ENCODE measurements around the gene AKNAD1. TPM values are rescaled to one million over a fixed set of nuclear protein-coding genes. Genes with fewer than 3 reads are reported as not detected.

AKNAD1 gene
- total and polyA plus RNA-seq, 7 donors, result 0.14 to 2.1 (median 0.69) TPM

DNA sequence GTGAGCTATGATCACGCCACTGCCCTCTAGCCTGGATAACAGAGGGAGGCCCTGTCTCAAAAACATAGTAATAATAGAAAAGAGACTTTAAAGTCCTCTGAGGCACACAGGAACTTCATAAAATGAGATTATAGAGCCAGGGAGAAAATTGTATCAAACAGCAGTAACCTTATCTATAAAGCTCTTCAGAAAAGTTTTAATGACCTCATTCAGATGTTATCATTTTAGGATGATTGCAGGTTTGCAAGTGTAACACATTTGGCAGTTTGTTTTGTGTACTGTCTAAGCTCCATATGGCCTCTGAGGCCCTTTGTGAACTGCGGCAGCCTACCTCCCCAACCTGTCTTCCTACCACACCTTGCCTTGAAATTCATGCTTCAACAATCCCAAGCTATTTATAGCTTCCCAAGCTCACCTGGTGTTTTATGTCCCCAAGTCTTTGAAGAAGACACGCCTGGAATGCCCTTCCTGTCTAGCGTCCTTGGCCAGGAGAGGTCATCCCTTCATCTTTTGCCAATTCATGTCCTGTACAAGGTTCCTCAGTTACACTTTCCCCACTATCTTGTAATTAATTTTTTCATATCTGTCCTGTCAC lies 8.5 kb upstream of the AKNAD1 start:
- ATAC-seq (no peak), DNase-seq (no peak)
- H3K27ac ChIP-seq, result no peak overlapping the region
- intact Hi-C loops (cut with DNase I), result no loop called here
- TF ChIP-seq CTCF (IDR thresholded peaks at IDR 0.05), result no peak
- H3K36me3 ChIP-seq (ENCODE audit: insufficient read depth in 1 of 2, low read depth in 1 of 2), result no peaks in the 10 kb centered on the region
- H3K4me3 ChIP-seq, result no peak overlapping the region
- H3K27me3 ChIP-seq (ENCODE audit: insufficient read depth in 3 of 3, low read length in 2 of 3), result no peaks in the 10 kb centered on the region
- H3K9me3 ChIP-seq, result no peaks in the 10 kb centered on the region
- no peaks in the 10 kb centered on the region for H3K4me1 ChIP-seq
- WGBS, 3 donors, result 83 to 84% (median 84%) methylated on average over 4 of the region's 4 CpGs

GRCh38 chr1:108863984-108864383 lies 7.1 kb upstream of the AKNAD1 start:
- intact Hi-C loops (cut with DNase I), result no loop called here
- Histone ChIP-seq H3K36me3 (ENCODE audit: insufficient read depth in 1 of 2, low read depth in 1 of 2) (no peaks in the 10 kb centered on the region), H3K4me3 (no peak overlapping the region), H3K4me1 (no peaks in the 10 kb centered on the region), H3K9me3 (no peaks in the 10 kb centered on the region), H3K27me3 (ENCODE audit: insufficient read depth in 3 of 3, low read length in 2 of 3) (no peaks in the 10 kb centered on the region), H3K27ac (no peak overlapping the region)
- ATAC-seq (no peak), DNase-seq (no peak)
- WGBS, 3 donors, result 88 to 92% (median 92%) methylated on average over 4 of the region's 4 CpGs
- no peak for TF ChIP-seq CTCF (IDR thresholded peaks at IDR 0.05)

- no peak overlapping the region for H3K4me3 ChIP-seq
- no peaks in the 10 kb centered on the region for H3K9me3 ChIP-seq
- peaks cover 5% of the 10 kb centered on the region for H3K4me1 ChIP-seq
- intact Hi-C loops (cut with DNase I), result no loop called here
- H3K27me3 ChIP-seq (ENCODE audit: insufficient read depth in 3 of 3, low read length in 2 of 3), result no peaks in the 10 kb centered on the region
- ATAC-seq (no peak), DNase-seq (no peak)
- WGBS, 3 donors, result 47 to 65% (median 57%) methylated on average over 1 of the region's 1 CpG
- no peak overlapping the region for H3K27ac ChIP-seq
- no peaks in the 10 kb centered on the region for H3K36me3 ChIP-seq (ENCODE audit: insufficient read depth in 1 of 2, low read depth in 1 of 2)
- TF ChIP-seq CTCF (IDR thresholded peaks at IDR 0.05), result no peak
Observed at GRCh38 chr1:108862698-108863477, 6.0 kb upstream of the AKNAD1 start.

DNA sequence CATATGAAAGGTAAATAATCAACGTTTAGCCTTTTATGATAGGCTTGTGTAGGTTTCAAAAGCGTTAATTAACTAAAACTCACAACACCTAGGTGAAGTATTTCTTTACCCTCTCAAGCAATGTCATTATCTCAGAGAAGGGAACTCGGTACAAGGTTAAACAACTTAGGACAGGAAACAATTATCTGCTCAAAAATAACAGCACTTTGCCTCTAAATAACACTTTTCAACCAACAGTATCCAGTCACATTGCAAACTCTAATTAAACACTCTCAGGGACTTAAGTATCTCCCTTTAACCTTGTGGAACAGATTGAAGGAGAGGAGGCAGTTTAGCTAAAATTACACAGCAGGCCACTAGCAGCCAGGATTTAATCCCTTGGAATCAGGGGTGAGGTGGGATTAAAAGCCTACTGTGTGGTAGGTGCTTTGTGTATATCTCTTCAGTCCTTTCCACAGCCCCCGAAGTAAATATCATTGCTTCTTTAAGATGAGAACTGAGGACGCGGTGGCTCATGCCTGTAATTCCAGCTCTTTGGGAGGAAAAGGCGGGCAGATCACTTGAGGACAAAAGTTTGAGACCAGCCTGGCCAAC lies 5.2 kb upstream of the AKNAD1 start:
- 79 to 82% (median 80%) methylated on average over 7 of the region's 7 CpGs for WGBS, 3 donors
- H3K27me3 ChIP-seq (ENCODE audit: insufficient read depth in 3 of 3, low read length in 2 of 3), result no peaks in the 10 kb centered on the region
- H3K27ac ChIP-seq, result no peak overlapping the region
- TF ChIP-seq CTCF (IDR thresholded peaks at IDR 0.05), result no peak
- intact Hi-C loops (cut with DNase I), result no loop called here
- H3K4me1 ChIP-seq, result peaks cover 5% of the 10 kb centered on the region
- ATAC-seq (no peak), DNase-seq (no peak)
- H3K4me3 ChIP-seq, result no peak overlapping the region
- no peaks in the 10 kb centered on the region for H3K9me3 ChIP-seq
- H3K36me3 ChIP-seq (ENCODE audit: insufficient read depth in 1 of 2, low read depth in 1 of 2), result no peaks in the 10 kb centered on the region
